Measurements from ENCODE around the gene RIC8B.
"Not testable (repeated sequence)": the region's sequence is repeated elsewhere in the genome, so short reads cannot be mapped to it uniquely, and the experiment has no call there.

Gene RIC8B

DNA sequence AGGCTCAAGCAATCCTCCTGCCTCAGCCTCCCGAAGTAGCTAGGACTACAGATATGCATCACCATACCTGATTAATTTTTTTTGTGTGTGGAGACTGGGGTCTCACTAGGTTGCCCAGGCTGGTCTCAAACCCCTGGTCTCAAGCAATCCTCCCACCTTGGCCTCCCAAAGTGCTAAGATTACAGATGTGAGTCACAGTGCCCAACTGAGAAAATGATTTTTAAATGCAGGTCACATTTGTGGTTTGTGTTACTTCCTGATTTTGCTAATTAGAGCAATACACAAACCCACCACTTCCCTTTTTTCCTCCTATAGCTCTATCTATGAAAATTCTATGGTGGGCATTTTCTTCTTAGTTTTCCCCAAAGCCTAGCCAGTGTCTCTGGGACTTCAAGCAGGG is 135.7 kb downstream of the RIC8B start:
- DNase-seq: no peak

DNA sequence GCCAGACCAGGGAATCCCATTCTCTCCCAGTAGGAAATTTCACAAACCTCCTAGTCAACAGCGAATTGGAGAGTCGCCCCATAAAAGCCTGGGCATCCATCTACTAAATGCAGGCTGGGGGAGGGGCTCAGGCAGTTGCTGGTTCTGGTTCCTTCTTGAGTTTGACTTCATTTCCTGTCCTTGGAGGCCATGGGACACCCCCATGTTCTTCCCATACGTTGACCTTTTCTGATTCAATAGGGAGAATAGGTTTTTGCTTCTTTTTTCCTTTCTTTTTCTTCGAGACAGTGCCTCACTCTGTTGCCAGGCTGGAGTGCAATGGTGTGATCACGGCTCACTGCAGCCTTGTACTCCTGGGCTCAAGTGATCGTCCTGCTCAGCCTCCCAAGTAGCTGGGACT is 137.1 kb downstream of the RIC8B start:
- DNase-seq: no peak

DNA sequence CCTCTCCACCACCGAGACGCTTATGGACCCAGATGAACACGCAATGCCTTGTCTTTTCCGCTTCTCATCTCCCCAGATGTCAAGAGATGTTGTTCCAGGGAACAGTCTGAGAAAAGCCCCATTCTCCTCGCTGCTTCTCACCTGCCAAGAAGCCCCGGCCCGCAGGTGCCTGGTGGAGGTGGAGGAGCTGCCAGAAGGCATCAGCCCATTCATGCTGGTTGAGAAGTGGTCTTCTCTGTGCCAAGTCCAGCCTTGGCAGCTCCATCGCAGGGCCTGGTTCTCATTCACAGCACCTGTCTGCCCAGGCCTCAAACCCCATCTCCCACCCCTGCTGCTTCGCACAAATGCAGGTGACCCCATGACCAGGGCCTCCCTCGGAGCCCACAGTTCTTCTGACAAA is 139.0 kb downstream of the RIC8B start:
- no peak for DNase-seq

DNA sequence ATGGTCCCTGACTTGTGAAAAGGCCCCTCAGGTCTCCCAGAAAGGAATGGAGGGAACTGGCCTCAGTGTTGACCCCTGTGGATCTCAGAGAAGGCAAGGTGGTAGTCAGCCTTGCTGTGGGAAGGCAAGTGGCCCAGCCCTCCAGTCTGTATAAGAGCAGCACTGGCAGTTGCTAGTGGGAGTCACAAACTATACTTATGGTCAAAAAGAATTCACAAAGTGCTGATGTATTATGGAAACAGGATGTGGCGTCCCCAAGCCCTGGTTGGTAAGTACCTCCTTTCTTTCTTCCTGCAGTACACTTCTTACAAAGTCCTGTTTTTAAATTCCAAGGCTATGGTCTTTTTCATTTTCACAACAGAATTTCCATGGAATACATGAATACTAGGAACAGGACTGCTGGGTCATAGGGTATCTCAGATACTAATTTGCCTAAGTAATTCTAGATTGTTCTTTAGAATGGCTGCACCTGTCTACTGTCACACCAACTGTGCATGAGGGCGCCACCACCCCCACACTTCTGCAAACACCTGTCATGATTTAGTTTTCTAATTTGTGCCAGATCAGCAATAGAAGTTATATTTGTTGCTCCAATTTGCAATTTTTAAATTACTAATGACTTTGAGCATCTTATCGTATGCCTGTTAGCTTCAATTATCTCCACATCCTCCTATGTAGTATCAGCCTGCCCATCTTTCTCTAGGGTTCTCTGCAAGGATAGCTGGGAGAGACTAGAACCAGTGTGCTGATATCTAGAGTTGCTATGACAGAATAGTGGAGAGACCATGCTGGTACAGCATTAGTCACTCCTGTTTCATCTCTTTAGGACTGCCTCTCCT is 140.5 kb downstream of the RIC8B start:
- no peak for DNase-seq

DNA sequence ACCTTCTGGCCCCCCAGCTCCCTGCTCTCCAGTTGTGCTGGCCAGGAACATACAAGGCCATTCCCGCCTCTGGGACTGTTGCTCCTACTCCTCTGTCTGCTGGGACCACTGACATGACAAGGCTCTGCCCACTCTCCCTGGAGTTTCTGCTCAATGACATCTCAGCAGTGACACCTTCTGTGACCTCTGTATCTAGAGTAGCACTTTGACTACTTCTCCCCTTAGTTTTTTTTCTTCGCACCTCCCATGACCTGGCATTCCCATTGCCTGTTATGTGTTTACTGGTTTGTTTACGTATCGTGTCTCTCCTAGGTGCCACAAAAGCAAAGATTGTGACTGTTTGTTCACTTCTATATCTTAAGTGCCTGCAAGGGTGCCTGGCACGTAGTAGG is 141.1 kb downstream of the RIC8B start:
- DNase-seq: no peak

DNA sequence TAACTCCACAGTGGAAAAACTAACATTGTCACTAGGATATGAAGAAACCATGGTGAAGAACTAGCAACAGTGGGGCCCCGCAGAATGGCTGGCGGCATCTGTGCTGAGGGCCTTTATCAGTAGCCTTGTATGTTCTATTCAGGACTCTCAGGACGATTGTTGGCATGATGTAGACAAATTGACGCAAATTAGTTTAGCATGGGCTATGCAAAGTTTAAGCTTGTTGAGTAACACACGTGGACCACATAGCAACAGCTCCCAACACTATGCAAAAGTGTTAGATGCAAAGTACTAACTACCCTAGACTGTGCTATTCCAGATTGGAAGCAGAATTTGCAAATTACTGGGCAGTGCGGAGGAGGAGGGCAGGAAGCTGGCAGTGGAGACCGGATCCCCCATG is 143.0 kb downstream of the RIC8B start:
- DNase-seq: no peak

GRCh38 chr12:106918746-106919145 is 144.3 kb downstream of the RIC8B start:
- no peak for DNase-seq

DNA sequence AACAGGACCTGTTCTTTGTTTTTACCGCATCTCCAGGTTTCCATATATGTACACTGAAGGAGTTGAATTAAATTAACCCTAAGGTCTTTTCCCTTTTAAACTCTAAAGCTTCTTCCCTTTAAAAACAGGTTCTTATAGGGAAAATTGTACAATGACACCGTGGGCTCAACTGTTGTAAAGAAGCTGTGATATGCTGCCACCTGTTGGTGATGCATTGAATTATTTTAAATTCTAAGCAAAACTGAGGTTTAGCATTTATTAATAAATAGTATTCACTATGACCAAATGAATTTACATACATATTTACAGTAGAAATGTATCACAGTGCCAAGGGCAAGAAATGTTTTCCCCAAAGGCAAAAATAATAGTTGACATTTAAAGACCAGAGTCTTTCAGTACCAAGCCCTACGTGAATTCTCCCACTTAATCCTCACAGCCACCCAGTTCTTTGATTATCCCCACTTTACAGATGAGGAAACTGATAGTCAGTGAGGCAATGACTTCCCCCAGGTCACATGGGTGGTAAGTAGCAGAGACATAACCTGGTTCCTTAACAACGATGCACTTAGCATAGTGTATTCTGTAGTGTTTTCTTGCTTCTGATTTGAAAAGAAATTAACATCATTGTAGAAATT is 145.5 kb downstream of the RIC8B start:
- no peak for DNase-seq

DNA sequence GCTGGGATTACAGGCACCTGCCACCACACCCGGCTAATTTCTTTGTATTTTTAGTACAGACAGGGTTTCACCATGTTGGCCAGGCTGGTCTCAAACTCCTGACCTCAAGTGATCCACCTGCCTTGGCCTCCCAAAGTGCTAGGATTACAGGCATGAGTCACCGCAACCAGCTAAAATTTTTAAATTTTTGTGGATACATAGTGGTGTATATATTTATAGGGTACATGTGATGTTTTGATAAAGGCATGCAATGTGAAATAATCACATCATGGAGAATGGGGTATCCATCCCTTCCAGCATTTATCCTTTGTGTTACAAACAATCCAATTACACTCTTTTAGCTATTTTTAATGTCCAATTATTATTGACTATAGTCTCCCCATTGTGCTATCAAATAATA is 147.5 kb downstream of the RIC8B start:
- not testable (repeated sequence) for DNase-seq

DNA sequence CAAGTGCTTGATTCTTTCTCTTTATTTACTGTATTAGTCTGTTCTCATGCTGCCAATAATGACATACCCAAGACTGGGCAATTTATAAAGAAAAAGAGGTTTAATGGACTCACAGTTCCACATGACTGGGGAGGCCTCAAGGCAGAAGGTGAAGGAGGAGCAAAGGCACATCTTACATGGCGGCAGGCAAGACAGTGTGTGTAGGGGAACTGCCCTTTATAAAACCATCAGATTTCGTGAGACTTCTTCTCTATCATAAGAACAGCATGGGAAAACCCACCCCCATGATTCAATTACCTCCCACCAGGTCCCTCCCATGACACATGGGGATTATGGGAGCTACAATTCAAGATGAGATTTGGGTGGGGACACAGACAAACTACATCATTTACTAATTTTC is 149.1 kb downstream of the RIC8B start:
- DNase-seq: not testable (repeated sequence)

DNA sequence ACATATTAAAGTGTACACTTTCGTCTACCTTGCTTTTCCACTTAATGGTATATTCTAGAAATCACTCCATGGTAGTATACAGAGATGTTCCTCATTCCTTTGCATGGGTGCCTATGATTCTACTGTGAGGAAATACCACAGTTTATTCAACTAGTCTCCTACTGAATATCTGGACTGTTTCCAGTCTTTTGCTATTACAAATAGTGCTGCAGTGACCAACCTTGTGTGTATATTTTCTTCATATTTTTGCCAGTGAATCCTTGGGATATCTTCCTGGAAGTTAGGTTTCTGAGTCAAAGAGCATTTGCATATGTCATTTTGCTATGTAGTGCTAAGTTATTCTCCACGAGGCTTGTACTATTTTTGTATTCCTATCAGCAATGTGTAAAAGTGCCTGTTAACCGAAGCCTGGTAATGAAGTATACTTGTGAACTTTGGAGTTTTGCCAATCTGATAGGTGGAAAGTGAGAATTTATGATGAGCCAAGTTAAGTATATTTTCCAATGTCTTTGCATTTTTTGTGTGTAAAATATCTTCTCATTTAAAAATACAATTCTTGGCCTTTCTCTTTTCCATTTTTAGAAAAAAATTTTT is 149.9 kb downstream of the RIC8B start:
- no peak for DNase-seq

DNA sequence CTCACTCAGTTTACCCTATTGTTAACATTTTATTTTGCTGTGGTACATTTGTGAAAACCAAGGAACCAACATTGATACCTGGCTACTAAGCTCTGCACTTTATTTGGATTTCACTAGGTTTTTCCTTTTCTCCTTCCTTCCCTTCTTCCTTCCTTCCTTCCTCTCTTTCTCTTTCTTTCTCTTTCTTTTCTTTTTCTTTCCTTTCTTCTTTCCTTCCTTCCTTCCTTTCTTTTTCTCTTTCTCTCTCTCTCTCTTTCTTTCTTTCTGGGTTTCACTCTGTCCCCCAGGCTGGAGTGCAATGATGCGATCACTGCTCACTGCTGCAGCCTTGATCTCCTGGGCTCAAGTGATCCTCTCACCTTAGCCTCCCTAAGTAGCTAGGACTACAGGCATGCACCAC is 152.2 kb downstream of the RIC8B start:
- no peak for DNase-seq

- no peak for DNase-seq
Observed at GRCh38 chr12:106934277-106934676, 159.8 kb downstream of the RIC8B start.
